DOHH2 (cell line): ENCODE measurements around the gene DDX4.

Experiments
- H3F3A ChIP-seq: fragments of 200-600 bp; sonication (generic), shearing (Covaris generic); 2 replicates; pipeline ENCODE4 v1.6.0; 2016; ENCODE audit warnings: antibody characterized with exemption, mild to moderate bottlenecking; ENCODE audit not compliant: control insufficient read depth, insufficient read depth
- H3K27ac ChIP-seq: fragments of 200-600 bp; sonication (generic); 2 replicates; pipeline ENCODE4 v1.5.1; 2014; ENCODE audit warnings: low read depth, mild to moderate bottlenecking, low read length, moderate library complexity
- H3K27me3 ChIP-seq: fragments of 200-600 bp; sonication (generic); 2 replicates; pipeline ENCODE4 v1.6.1; 2014; ENCODE audit warnings: mild to moderate bottlenecking, low read length, mixed read lengths; ENCODE audit not compliant: control insufficient read depth
- H3K36me3 ChIP-seq: fragments of 200-600 bp; sonication (generic); 2 replicates; pipeline ENCODE4 v1.6.1; 2014; ENCODE audit warnings: mild to moderate bottlenecking, low read length, moderate library complexity, mixed read lengths; ENCODE audit not compliant: control insufficient read depth
- H3K4me1 ChIP-seq: fragments of 200-600 bp; sonication (generic); 2 replicates; pipeline ENCODE4 v1.6.1; 2014; ENCODE audit warnings: mild to moderate bottlenecking, low read length, mixed read lengths; ENCODE audit not compliant: control insufficient read depth
- H3K4me2 ChIP-seq: fragments of 200-600 bp; sonication (generic); 2 replicates; pipeline ENCODE4 v1.6.0; 2014; ENCODE audit warnings: mild to moderate bottlenecking, low read length, moderate library complexity
- H3K4me3 ChIP-seq: fragments of 200-600 bp; sonication (generic); 2 replicates; pipeline ENCODE4 v1.5.1; 2014; ENCODE audit warnings: mild to moderate bottlenecking, low read length, mixed read lengths
- H3K79me2 ChIP-seq: fragments of 200-600 bp; sonication (generic); 2 replicates; pipeline ENCODE4 v1.6.1; 2014; ENCODE audit warnings: mild to moderate bottlenecking, low read length, mixed read lengths; ENCODE audit not compliant: control insufficient read depth
- H3K9me2 ChIP-seq: fragments of 200-600 bp; sonication (generic); replicated peaks from 2 replicates; pipeline ENCODE4 v1.6.1; 2014; ENCODE audit warnings: mild to moderate bottlenecking, low read length, mixed read lengths; ENCODE audit not compliant: control insufficient read depth
- H3K9me3 ChIP-seq: fragments of 200-600 bp; sonication (generic); 2 replicates; pipeline ENCODE4 v1.6.1; 2014; ENCODE audit warnings: antibody characterized with exemption, low read length, mixed read lengths; ENCODE audit not compliant: control insufficient read depth, insufficient read depth
- H4K20me1 ChIP-seq: fragments of 200-600 bp; sonication (generic); 2 replicates; pipeline ENCODE4 v1.6.0; 2014; ENCODE audit warnings: low read depth, mild to moderate bottlenecking, antibody characterized with exemption, low read length, moderate library complexity; ENCODE audit not compliant: control insufficient read depth, insufficient read depth
- CTCF ChIP-seq: fragments of 200-600 bp; sonication (generic); IDR thresholded peaks from one replicate; pipeline ENCODE4 v1.5.1; 2014; ENCODE audit warnings: antibody characterized with exemption, mild to moderate bottlenecking, low read depth, low read length; ENCODE audit not compliant: poor library complexity, severe bottlenecking
- EZH2phosphoT487 ChIP-seq: fragments of 200-600 bp; sonication (generic); IDR thresholded peaks from 2 replicates; pipeline ENCODE4 v1.6.1; 2017; ENCODE audit warnings: borderline replicate concordance, mild to moderate bottlenecking, antibody characterized with exemption, low read length, moderate library complexity, mixed read lengths

The DDX4 gene

GRCh38 chr5:55817030-55817429 is 79.2 kb downstream of the DDX4 start:
- no peak for TF ChIP-seq CTCF
- no peak for TF ChIP-seq EZH2phosphoT487
- no peaks in the 10 kb centered on the region for H3F3A ChIP-seq
- H3K9me3 ChIP-seq: no peaks in the 10 kb centered on the region
- no peaks in the 10 kb centered on the region for H3K9me2 ChIP-seq
- H3K27me3 ChIP-seq: 0 out of 2 replicates have a peak, but pooled peaks cover 7% of the 10 kb centered on the region
- no peaks in the 10 kb centered on the region for H3K79me2 ChIP-seq
- no peaks in the 10 kb centered on the region for H3K36me3 ChIP-seq
- H3K4me2 ChIP-seq: no peak overlapping the region
- no peaks in the 10 kb centered on the region for H4K20me1 ChIP-seq
- no peak overlapping the region for H3K27ac ChIP-seq
- H3K4me1 ChIP-seq: no peaks in the 10 kb centered on the region
- no peak overlapping the region for H3K4me3 ChIP-seq

DNA sequence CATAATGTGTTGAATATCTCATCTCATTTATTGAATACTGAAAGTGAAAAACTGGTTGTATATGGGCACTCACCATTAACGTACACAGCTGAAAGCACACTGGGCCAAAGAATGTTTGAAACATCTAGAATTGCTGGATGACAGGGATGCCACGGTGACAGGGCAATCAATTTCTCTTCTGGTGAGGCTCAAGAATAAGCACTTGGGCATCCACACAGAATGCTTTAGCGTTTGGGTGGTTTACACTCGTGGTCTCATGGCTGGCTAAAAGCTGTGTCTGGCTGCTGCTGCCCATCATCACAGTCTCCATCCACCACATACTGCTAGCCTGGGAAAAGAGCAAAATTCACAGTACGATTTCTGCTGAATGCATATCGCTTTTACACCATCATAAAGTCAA is 82.6 kb downstream of the DDX4 start:
- Histone ChIP-seq H3F3A (no peaks in the 10 kb centered on the region), H3K9me3 (no peaks in the 10 kb centered on the region), H3K27ac (no peak overlapping the region), H3K4me2 (no peak overlapping the region), H3K36me3 (no peaks in the 10 kb centered on the region), H3K4me1 (no peaks in the 10 kb centered on the region), H4K20me1 (no peaks in the 10 kb centered on the region), H3K9me2 (no peaks in the 10 kb centered on the region), H3K27me3 (0 out of 2 replicates have a peak, but pooled peaks cover 3% of the 10 kb centered on the region), H3K4me3 (no peak overlapping the region), H3K79me2 (no peaks in the 10 kb centered on the region)
- no peak for TF ChIP-seq EZH2phosphoT487
- no peak for TF ChIP-seq CTCF

DNA sequence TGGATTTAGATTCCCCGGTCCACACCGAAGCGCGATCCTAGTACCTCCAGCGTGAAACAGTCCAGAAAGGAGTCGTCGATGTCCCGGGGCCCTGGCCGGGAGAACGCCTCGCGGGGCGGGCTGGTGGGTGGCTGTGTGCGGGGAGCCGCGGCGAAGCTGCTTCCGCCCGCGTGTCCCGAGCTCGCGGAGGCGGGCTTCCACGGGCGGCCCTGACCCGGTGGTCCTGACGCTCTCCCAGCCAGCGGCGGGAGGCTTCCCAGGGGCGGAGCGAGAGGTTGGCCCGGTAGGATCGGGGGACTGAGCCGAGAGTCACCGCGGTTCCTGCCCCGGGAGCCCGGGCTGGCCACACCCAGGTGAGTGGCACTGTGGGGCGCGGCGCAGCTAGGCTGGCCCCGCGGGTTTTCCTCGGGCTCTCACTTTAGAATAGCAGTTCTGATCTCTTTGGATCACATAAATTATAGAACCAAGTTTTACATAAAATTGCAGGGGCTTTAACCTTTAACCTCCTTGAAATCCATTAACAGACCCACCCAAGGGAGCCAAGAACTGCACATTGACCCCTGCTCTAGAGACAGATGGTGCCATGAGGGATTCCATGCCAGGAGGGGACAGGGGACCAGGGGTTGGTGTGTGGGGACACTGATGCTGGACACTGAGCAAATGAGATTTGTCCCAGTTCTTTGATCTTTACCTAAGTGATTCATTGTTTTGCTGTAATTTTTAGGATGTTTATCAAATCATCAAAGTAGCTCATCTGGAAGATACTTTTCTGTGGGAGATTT is 84.1 kb downstream of the DDX4 start:
- Histone ChIP-seq H3K4me3 (no peak overlapping the region), H3K27ac (no peak overlapping the region), H3K36me3 (no peaks in the 10 kb centered on the region), H3K9me2 (no peaks in the 10 kb centered on the region), H3K4me1 (no peaks in the 10 kb centered on the region), H3K9me3 (no peaks in the 10 kb centered on the region), H3K79me2 (no peaks in the 10 kb centered on the region), H4K20me1 (no peaks in the 10 kb centered on the region), H3K4me2 (no peak overlapping the region), H3K27me3 (0 out of 2 replicates have a peak, but pooled peaks cover 3% of the 10 kb centered on the region), H3F3A (no peaks in the 10 kb centered on the region)
- TF ChIP-seq CTCF: no peak
- TF ChIP-seq EZH2phosphoT487: no peak
